K562 (cell line): Measurements from ENCODE around the gene LYST. TPM values are rescaled to one million over a fixed set of nuclear protein-coding genes. Genes with fewer than 3 reads are reported as not detected.

Experiments used
- ATAC-seq: fragments of 200-7000 bp; cut with Tn5 transposase; 3 replicates; pipeline ENCODE4 v1.9.1; 2020; ENCODE audit warnings: moderate library complexity
- BruUV-seq: library from RNA; stranded (reverse); fragments of 400-500 nt; replicated peaks from 2 replicates; lab custom pipeline; 2021; lab: Mats Ljungman, UMichigan
- CTCF ChIA-PET: fragments of 300-600 bp; formaldehyde crosslinking; extraction: SDS; loops from one replicate; lab custom pipeline; 2021; ENCODE audit warnings: low intra/inter-chr PET ratio; lab: Yijun Ruan, JAX
- POLR2A ChIA-PET: fragments of 300-600, 350-650 bp; sonication (Branson Sonifier 250); formaldehyde crosslinking; extraction: SDS; loops from one replicate; lab custom pipeline; 2021; ENCODE audit warnings: antibody characterized with exemption, inconsistent platforms; lab: Yijun Ruan, JAX
- DNase-seq, 4 experiments: peaks; one replicate each; pipeline versions ENCODE4 v3.0.0 to v3.0.0-alpha.2; 2011 to 2018; ENCODE audit warnings: low spot score in 3 of 4, mixed read lengths in 3 of 4; ENCODE audit errors: extremely low read depth in 1 of 4
- FAIRE-seq: peaks from 2 replicates; lab custom pipeline; 2011; peaks lifted over from hg19 to GRCh38; lab: Jason Lieb, UNC
- H2AFZ ChIP-seq: 2 replicates; pipeline ENCODE4 v1.6.0; 2011; ENCODE audit warnings: low read depth, low read length, control low read depth, inconsistent platforms
- H3K27ac ChIP-seq: fragments of 200-600 bp; 3 replicates; pipeline ENCODE4 v1.8.0; 2011; ENCODE audit warnings: low read depth, mild to moderate bottlenecking, control low read depth, inconsistent platforms, low read length, moderate library complexity, mixed read lengths; ENCODE audit errors: extremely low read depth
- H3K27me3 ChIP-seq, 2 experiments: fragments of 300-600 bp in 1 of 2; 2 replicates in 1 of 2; 3 replicates in 1 of 2; pipeline versions ENCODE4 v1.6.0 to v1.8.0; 2011; ENCODE audit warnings: inconsistent platforms in 2 of 2, low read length in 2 of 2, mild to moderate bottlenecking in 1 of 2, mixed read lengths in 1 of 2, moderate library complexity in 1 of 2; ENCODE audit not compliant: control insufficient read depth in 2 of 2, insufficient read depth in 2 of 2
- H3K36me3 ChIP-seq: fragments of 300-600 bp; 3 replicates; pipeline ENCODE4 v1.8.0; 2011; ENCODE audit warnings: mild to moderate bottlenecking, low read length, inconsistent platforms; ENCODE audit not compliant: control insufficient read depth, insufficient read depth
- H3K4me1 ChIP-seq, 2 experiments: fragments of 200-600 bp in 1 of 2; replicated peaks in 1 of 2; 2 replicates in 1 of 2; 3 replicates in 1 of 2; pipeline versions ENCODE4 v1.5.1 to v1.8.0; 2011; ENCODE audit warnings: inconsistent platforms in 2 of 2, low read length in 2 of 2, mild to moderate bottlenecking in 1 of 2, mixed read lengths in 1 of 2, moderate library complexity in 1 of 2; ENCODE audit not compliant: control insufficient read depth in 2 of 2, insufficient read depth in 2 of 2
- H3K4me2 ChIP-seq: 2 replicates; pipeline ENCODE4 v1.6.1; 2011; ENCODE audit warnings: low read length, control low read depth, inconsistent platforms, mixed read lengths; ENCODE audit not compliant: insufficient read depth
- H3K4me3 ChIP-seq: fragments of 200-600 bp; sonication (generic), shearing (Covaris generic); 2 replicates; pipeline ENCODE4 v1.5.1; 2016; ENCODE audit warnings: control low read depth, inconsistent platforms
- H3K79me2 ChIP-seq: fragments of 200-600 bp; 3 replicates; pipeline ENCODE4 v1.8.0; 2011; ENCODE audit warnings: low read length, inconsistent platforms; ENCODE audit not compliant: control insufficient read depth, insufficient read depth
- H3K9ac ChIP-seq, 2 experiments: 2 replicates each; pipeline versions ENCODE4 v1.6.0 to v1.6.1; 2011; ENCODE audit warnings: low read depth in 2 of 2, low read length in 2 of 2, control low read depth in 1 of 2, inconsistent platforms in 1 of 2, mild to moderate bottlenecking in 1 of 2, mixed read lengths in 1 of 2; ENCODE audit not compliant: insufficient read depth in 1 of 2
- H3K9me1 ChIP-seq: one replicate; pipeline ENCODE4 v1.6.0; 2011; ENCODE audit warnings: inconsistent platforms, mild to moderate bottlenecking, low read length, moderate library complexity; ENCODE audit not compliant: control insufficient read depth, insufficient read depth
- H3K9me3 ChIP-seq: replicated peaks from 2 replicates; pipeline ENCODE4 v1.5.1; 2011; ENCODE audit warnings: low read depth, low read length, inconsistent platforms; ENCODE audit not compliant: control insufficient read depth, insufficient read depth
- H4K20me1 ChIP-seq: replicated peaks from 2 replicates; pipeline ENCODE4 v1.6.1; 2011; ENCODE audit warnings: low read length, inconsistent platforms, mixed read lengths; ENCODE audit not compliant: control insufficient read depth, insufficient read depth
- CCNT2 ChIP-seq: IDR thresholded peaks from 2 replicates; pipeline ENCODE4 v1.6.1; 2011; ENCODE audit warnings: borderline replicate concordance, low read depth, mild to moderate bottlenecking, moderate library complexity, mixed read lengths, low read length; ENCODE audit not compliant: insufficient read length; ENCODE audit errors: extremely low read depth
- ETV5 ChIP-seq: sonication (generic); formaldehyde crosslinking; IDR thresholded peaks from 2 replicates; pipeline ENCODE4 v1.4.0; 2020; ENCODE audit warnings: low read depth, mild to moderate bottlenecking, missing genetic modification reagents
- FOSL1 ChIP-seq: fragments of 200-800 bp; sonication (Bioruptor generic); conservative IDR thresholded peaks from 2 replicates; pipeline ENCODE4 v1.6.1; 2016; ENCODE audit warnings: missing genetic modification characterization, missing compliant biosample characterization
- GATAD2A ChIP-seq: fragments of 450-650 bp; IDR thresholded peaks from 2 replicates; pipeline ENCODE4 v1.6.1; 2017
- HDGF ChIP-seq: fragments of 450-650 bp; IDR thresholded peaks from 2 replicates; pipeline ENCODE4 v1.6.1; 2016
- HNRNPLL ChIP-seq: fragments of 200-400 bp; formaldehyde crosslinking; IDR thresholded peaks from 2 replicates; pipeline ENCODE4 v1.6.1; 2017; ENCODE audit warnings: low read length, low read depth, mild to moderate bottlenecking; ENCODE audit not compliant: poor library complexity, severe bottlenecking
- HSF4 ChIP-seq: fragments of 250-450 bp; sonication (Bioruptor Pico); IDR thresholded peaks from 2 replicates; pipeline ENCODE4 v2.1.2; 2022; ENCODE audit warnings: mild to moderate bottlenecking, moderate library complexity, borderline replicate concordance
- NCOR1 ChIP-seq: fragments of 450-650 bp; IDR thresholded peaks from 2 replicates; pipeline ENCODE4 v1.6.1; 2016; ENCODE audit warnings: mild to moderate bottlenecking, moderate library complexity
- PTTG1 ChIP-seq: fragments of 450-650 bp; IDR thresholded peaks from 2 replicates; pipeline ENCODE4 v1.6.1; 2016; ENCODE audit warnings: low read depth, mild to moderate bottlenecking, missing genetic modification characterization, missing compliant biosample characterization
- SAFB2 ChIP-seq: fragments of 200-400 bp; formaldehyde crosslinking; IDR thresholded peaks from 2 replicates; pipeline ENCODE4 v1.6.1; 2018; ENCODE audit warnings: borderline replicate concordance, low read length, low read depth, moderate library complexity; ENCODE audit not compliant: severe bottlenecking
- SMARCE1 ChIP-seq: fragments of 450-650 bp; IDR thresholded peaks from 2 replicates; pipeline ENCODE4 v1.7.1; 2016; ENCODE audit warnings: mild to moderate bottlenecking
- ZNF695 ChIP-seq: fragments of 450-650 bp; formaldehyde crosslinking; IDR thresholded peaks from 2 replicates; pipeline ENCODE4 v1.4.0; 2020; ENCODE audit warnings: mild to moderate bottlenecking, moderate library complexity
- WGBS: fragments of 100-300 bp; shearing (Covaris generic); methylation state at CpG from one replicate; pipeline ENCODE4 v1.1.6; 2016; ENCODE audit warnings: low coverage, mixed read lengths; ENCODE audit not compliant: insufficient coverage; ENCODE audit errors: missing lambda C conversion rate; 5-methylcytosine and 5-hydroxymethylcytosine counted together
- in situ Hi-C: fragments of 300-500 bp; cut with MboI; formaldehyde crosslinking; loops from 4 replicates; pipeline ENCODE4 v1.15.0; 2018; ENCODE audit warnings: inconsistent platforms, mixed read lengths
- intact Hi-C: fragments of 100-400 bp; cut with micrococcal nuclease; formaldehyde crosslinking; loops from 2 replicates; pipeline ENCODE4 v1.14.2; 2022
- polyA plus RNA-seq, 8 experiments: library from polyadenylated mRNA; depleted of rRNA in 4 of 8; stranded (reverse) in 5 of 8; unstranded in 3 of 8; fragments of >200 nt; fragmentation: Nextera tagmentation in 2 of 8; fragmentation: Illumina TruSeq in 1 of 8; extraction: Ambion mirVana in 2 of 8; extraction: Trizol in 1 of 8; gene quantifications; 2 replicates each; pipeline versions ENCODE4 v1.2.1 to v1.2.3, GENCODE V29; 2011 to 2014; ENCODE audit warnings: inconsistent platforms in 1 of 8, missing spikeins in 1 of 8
- total RNA-seq, 7 experiments: library from RNA; depleted of rRNA in 6 of 7; stranded (reverse); fragments of >200 nt in 6 of 7; fragmentation: Illumina TruSeq in 2 of 7; extraction: Trizol in 2 of 7; gene quantifications; 2 replicates each; pipeline versions ENCODE4 v1.2.1 to v1.2.3, GENCODE V29; 2011 to 2021; ENCODE audit warnings: low replicate concordance in 1 of 7
- TF ChIP-seq, protein P1 (sequence below): fragments of 250-450 bp; sonication (Bioruptor Pico); IDR thresholded peaks from 2 replicates; pipeline ENCODE4 v1.8.0; 2022; ENCODE audit warnings: inconsistent platforms, mild to moderate bottlenecking, moderate library complexity, borderline replicate concordance
- TF ChIP-seq, protein P2 (sequence below): fragments of 250-450 bp; sonication (Bioruptor Pico); IDR thresholded peaks from 2 replicates; pipeline ENCODE4 v1.5.0; 2020; ENCODE audit warnings: mild to moderate bottlenecking

The LYST gene
- total and polyA plus RNA-seq, 9 of the 15 experiments (the other 6 are each of a cell fraction or from before 2014, with no cell fraction given), result 0.73 to 2.4 (median 1.4) TPM

DNA sequence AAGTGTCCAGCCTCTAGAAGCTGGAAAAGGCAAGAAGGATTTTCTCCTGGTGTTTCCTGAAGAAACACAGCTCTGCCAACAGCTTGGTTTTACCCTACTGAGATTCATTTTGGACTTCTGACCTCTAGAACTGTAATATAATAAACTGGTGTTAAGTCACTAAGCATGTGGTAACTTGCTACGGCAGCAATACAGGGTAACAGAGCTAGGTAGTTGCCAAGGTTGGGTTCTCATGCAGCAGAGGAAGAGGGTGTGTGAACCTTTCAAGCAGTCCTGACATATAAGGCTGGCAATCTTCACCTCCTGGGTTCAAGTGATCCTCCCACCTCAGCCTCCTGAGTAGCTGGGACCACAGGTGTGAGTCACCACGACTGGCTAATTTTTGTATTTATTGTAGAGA is 253.1 kb downstream of the LYST start:
- H3K79me2 ChIP-seq, result no peaks in the 10 kb centered on the region
- ChIA-PET POLR2A (interaction anchor here (0.6 to 1.8 kb wide), 4 partner anchors 13 to 78 kb away, joined by 3 to 6 read pairs (median 4); no protein-coding TSS in a partner anchor), CTCF (no interaction called here)
- no peak overlapping the region for H3K4me2 ChIP-seq
- TF ChIP-seq HDGF (no peak), ZNF695 (CRISPR knock-in tag) (no peak), SMARCE1 (no peak)
- FAIRE-seq (no peak), ATAC-seq (no peak), DNase-seq (no peak)
- intact Hi-C loops (no loop called here), in situ Hi-C loops (no loop called here)
- BruUV-seq, result no TSS peak
- 0% methylated on average over 2 of the region's 2 CpGs for WGBS
- H3K4me1 ChIP-seq, result no peaks in the 10 kb centered on the region
- H2AFZ ChIP-seq, result no peak overlapping the region
- peaks cover 13 to 58% of the 10 kb centered on the region in 2 experiments for H3K27me3 ChIP-seq
- no peaks in the 10 kb centered on the region for H3K36me3 ChIP-seq
- no peak overlapping the region for H3K27ac ChIP-seq
- no peaks in the 10 kb centered on the region for H3K9me1 ChIP-seq
- no peak overlapping the region for H3K9ac ChIP-seq
- H3K9me3 ChIP-seq, result no peaks in the 10 kb centered on the region
- H4K20me1 ChIP-seq, result no peaks in the 10 kb centered on the region
- no peak overlapping the region for H3K4me3 ChIP-seq

DNA sequence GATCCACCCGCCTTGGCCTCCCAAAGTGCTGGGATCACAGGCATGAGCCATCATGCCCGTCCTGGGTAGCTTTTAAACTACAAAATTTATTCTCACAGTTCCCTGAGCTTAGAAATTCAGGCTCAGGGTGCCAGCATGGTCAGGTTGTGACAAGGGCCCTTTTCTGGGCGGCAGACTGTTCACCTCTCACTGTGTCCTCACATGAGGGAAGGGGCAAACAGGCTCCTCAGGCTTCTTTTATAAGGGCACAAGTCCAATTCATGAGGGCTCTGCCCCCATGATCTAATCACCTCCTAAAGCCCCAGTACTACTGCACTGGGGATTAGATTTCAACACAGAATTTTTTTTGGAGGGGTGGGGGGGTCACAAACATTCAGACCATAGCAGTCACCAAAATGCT is 253.9 kb downstream of the LYST start:
- ATAC-seq (no peak), FAIRE-seq (no peak), DNase-seq (no peak)
- in situ Hi-C loops, result no loop called here
- no peak overlapping the region for H2AFZ ChIP-seq
- ChIA-PET POLR2A (interaction anchor here (0.6 to 1.8 kb wide), 4 partner anchors 12 to 116 kb away, joined by 3 to 6 read pairs (median 4); no protein-coding TSS in a partner anchor), CTCF (no interaction called here)
- H3K9me1 ChIP-seq, result no peaks in the 10 kb centered on the region
- 0% methylated on average over 3 of the region's 3 CpGs for WGBS
- H4K20me1 ChIP-seq, result no peaks in the 10 kb centered on the region
- H3K4me2 ChIP-seq, result no peak overlapping the region
- no peak overlapping the region for H3K4me3 ChIP-seq
- no peak overlapping the region for H3K9ac ChIP-seq
- peaks cover 13 to 63% of the 10 kb centered on the region in 2 experiments for H3K27me3 ChIP-seq
- intact Hi-C loops, result no loop called here
- BruUV-seq, result no TSS peak
- H3K4me1 ChIP-seq, result no peaks in the 10 kb centered on the region
- H3K36me3 ChIP-seq, result no peaks in the 10 kb centered on the region
- no peaks in the 10 kb centered on the region for H3K9me3 ChIP-seq
- H3K27ac ChIP-seq, result no peak overlapping the region
- no peaks in the 10 kb centered on the region for H3K79me2 ChIP-seq
- TF ChIP-seq GATAD2A, result no peak
- no peak for TF ChIP-seq FOSL1 (tag)
- TF ChIP-seq PTTG1 (tag), result no peak
- no peak for TF ChIP-seq HNRNPLL
- TF ChIP-seq NCOR1, result no peak
- TF ChIP-seq, protein P1, sequence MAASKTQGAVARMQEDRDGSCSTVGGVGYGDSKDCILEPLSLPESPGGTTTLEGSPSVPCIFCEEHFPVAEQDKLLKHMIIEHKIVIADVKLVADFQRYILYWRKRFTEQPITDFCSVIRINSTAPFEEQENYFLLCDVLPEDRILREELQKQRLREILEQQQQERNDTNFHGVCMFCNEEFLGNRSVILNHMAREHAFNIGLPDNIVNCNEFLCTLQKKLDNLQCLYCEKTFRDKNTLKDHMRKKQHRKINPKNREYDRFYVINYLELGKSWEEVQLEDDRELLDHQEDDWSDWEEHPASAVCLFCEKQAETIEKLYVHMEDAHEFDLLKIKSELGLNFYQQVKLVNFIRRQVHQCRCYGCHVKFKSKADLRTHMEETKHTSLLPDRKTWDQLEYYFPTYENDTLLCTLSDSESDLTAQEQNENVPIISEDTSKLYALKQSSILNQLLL (CRISPR knock-in tag), result no peak
- no peak for TF ChIP-seq SAFB2
- TF ChIP-seq, protein P2, sequence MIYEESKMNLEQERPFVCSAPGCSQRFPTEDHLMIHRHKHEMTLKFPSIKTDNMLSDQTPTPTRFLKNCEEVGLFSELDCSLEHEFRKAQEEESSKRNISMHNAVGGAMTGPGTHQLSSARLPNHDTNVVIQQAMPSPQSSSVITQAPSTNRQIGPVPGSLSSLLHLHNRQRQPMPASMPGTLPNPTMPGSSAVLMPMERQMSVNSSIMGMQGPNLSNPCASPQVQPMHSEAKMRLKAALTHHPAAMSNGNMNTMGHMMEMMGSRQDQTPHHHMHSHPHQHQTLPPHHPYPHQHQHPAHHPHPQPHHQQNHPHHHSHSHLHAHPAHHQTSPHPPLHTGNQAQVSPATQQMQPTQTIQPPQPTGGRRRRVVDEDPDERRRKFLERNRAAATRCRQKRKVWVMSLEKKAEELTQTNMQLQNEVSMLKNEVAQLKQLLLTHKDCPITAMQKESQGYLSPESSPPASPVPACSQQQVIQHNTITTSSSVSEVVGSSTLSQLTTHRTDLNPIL (CRISPR knock-in tag), result no peak
- TF ChIP-seq HSF4 (CRISPR knock-in tag), result no peak
- TF ChIP-seq CCNT2, result no peak
- TF ChIP-seq ETV5 (CRISPR knock-in tag), result no peak
